HepG2 (cell line): ENCODE data around the gene TRPV4. TPM values are rescaled to one million over a fixed set of nuclear protein-coding genes. Genes with fewer than 3 reads are reported as not detected.

Experiments
- ARHGAP35 ChIP-seq: sonication (generic); formaldehyde crosslinking; IDR thresholded peaks from 2 replicates; pipeline ENCODE4 v1.9.0; 2022; ENCODE audit warnings: mild to moderate bottlenecking, inconsistent platforms, moderate library complexity, missing genetic modification reagents, borderline replicate concordance
- ATM ChIP-seq: fragments of 450-650 bp; IDR thresholded peaks from 2 replicates; pipeline ENCODE4 v1.7.1; 2017; ENCODE audit warnings: mild to moderate bottlenecking, borderline replicate concordance
- FOXM1 ChIP-seq: sonication (generic); formaldehyde crosslinking; IDR thresholded peaks from 2 replicates; pipeline ENCODE4 v1.5.0; 2020; ENCODE audit warnings: missing genetic modification reagents
- GFI1 ChIP-seq: sonication (generic); formaldehyde crosslinking; IDR thresholded peaks from 2 replicates; pipeline ENCODE4 v1.5.0; 2020; ENCODE audit warnings: missing genetic modification reagents, mild to moderate bottlenecking, borderline replicate concordance
- IKZF4 ChIP-seq: sonication (generic); formaldehyde crosslinking; IDR thresholded peaks from 2 replicates; pipeline ENCODE4 v1.5.1; 2020; ENCODE audit warnings: borderline replicate concordance, mild to moderate bottlenecking, low read depth, missing genetic modification reagents; ENCODE audit errors: not compliant biosample characterization
- NPAS2 ChIP-seq: sonication (generic); formaldehyde crosslinking; IDR thresholded peaks from 2 replicates; pipeline ENCODE4 v1.8.0; 2022; ENCODE audit warnings: mild to moderate bottlenecking, missing genetic modification reagents, borderline replicate concordance
- NR2F1 ChIP-seq, 2 experiments: fragments of 450-650 bp in 1 of 2; formaldehyde crosslinking in 1 of 2; IDR thresholded peaks; 2 replicates each; pipeline versions ENCODE4 v1.5.0 to v1.6.1; 2016 to 2020; ENCODE audit warnings: mild to moderate bottlenecking in 1 of 2, missing compliant biosample characterization in 1 of 2, missing genetic modification reagents in 1 of 2, moderate library complexity in 1 of 2
- NR2F6 ChIP-seq, 2 experiments: IDR thresholded peaks; 2 replicates each; pipeline ENCODE4 v1.6.1; 2016; ENCODE audit warnings: antibody characterized with exemption in 1 of 2, mild to moderate bottlenecking in 1 of 2
- RAD21 ChIP-seq: fragments of 450-650 bp; formaldehyde crosslinking; IDR thresholded peaks from 2 replicates; pipeline ENCODE4 v1.5.0; 2020; ENCODE audit warnings: mild to moderate bottlenecking
- SSRP1 ChIP-seq: IDR thresholded peaks from 2 replicates; pipeline ENCODE4 v1.6.1; 2016; ENCODE audit warnings: control low read depth
- TERF1 ChIP-seq: sonication (generic); formaldehyde crosslinking; IDR thresholded peaks from 2 replicates; pipeline ENCODE4 v1.8.0; 2022; ENCODE audit warnings: mild to moderate bottlenecking, missing genetic modification reagents, moderate library complexity
- THRA ChIP-seq: sonication (generic); formaldehyde crosslinking; IDR thresholded peaks from 2 replicates; pipeline ENCODE4 v1.4.0; 2020; ENCODE audit warnings: missing genetic modification reagents, borderline replicate concordance
- ZBTB40 ChIP-seq, 2 experiments: fragments of 450-650 bp in 1 of 2; sonication (generic) in 1 of 2; formaldehyde crosslinking in 1 of 2; IDR thresholded peaks; 2 replicates each; pipeline versions ENCODE4 v1.6.1 to v1.8.0; 2016 to 2022; ENCODE audit warnings: antibody characterized with exemption in 1 of 2, mild to moderate bottlenecking in 1 of 2, missing genetic modification reagents in 1 of 2
- ZFP82 ChIP-seq: sonication (generic); formaldehyde crosslinking; IDR thresholded peaks from 2 replicates; pipeline ENCODE4 v1.5.1; 2020; ENCODE audit warnings: mild to moderate bottlenecking, missing genetic modification reagents, borderline replicate concordance
- ZNF598 ChIP-seq: sonication (generic); formaldehyde crosslinking; IDR thresholded peaks from 2 replicates; pipeline ENCODE4 v1.5.1; 2020; ENCODE audit warnings: mild to moderate bottlenecking, missing genetic modification reagents, borderline replicate concordance
- ZNF740 ChIP-seq: sonication (generic); formaldehyde crosslinking; IDR thresholded peaks from 2 replicates; pipeline ENCODE4 v1.4.0; 2020; ENCODE audit warnings: missing genetic modification reagents
- polyA plus RNA-seq, 8 experiments: library from polyadenylated mRNA; depleted of rRNA in 3 of 8; stranded (reverse) in 7 of 8; unstranded in 1 of 8; fragments of >200 nt; fragmentation: Illumina TruSeq in 4 of 8; extraction: Trizol in 4 of 8; gene quantifications; 2 replicates each; pipeline versions ENCODE4 v1.2.1 to v1.2.3, GENCODE V29; 2011 to 2016; ENCODE audit warnings: low read depth in 4 of 8, missing spikeins in 1 of 8, mixed read lengths in 1 of 8; ENCODE audit not compliant: insufficient read depth in 1 of 8
- total RNA-seq, 5 experiments: library from RNA; depleted of rRNA; stranded (reverse); fragments of >200 nt; fragmentation: Illumina TruSeq; extraction: Trizol; gene quantifications; 2 replicates each; pipeline ENCODE4 v1.2.3, GENCODE V29; 2016; ENCODE audit warnings: low read depth in 1 of 5

Gene TRPV4
- total and polyA plus RNA-seq, 2 of the 13 experiments (the other 11 are each of a cell fraction or from before 2014, with no cell fraction given) = 0.66 to 4.7 TPM

- no peak for TF ChIP-seq ZBTB40 (IDR thresholded peaks at IDR 0.05)
- TF ChIP-seq ZBTB40 (CRISPR knock-in tag; IDR thresholded peaks at IDR 0.05) = no peak
- no peak for TF ChIP-seq ARHGAP35 (CRISPR knock-in tag)
- no peak for TF ChIP-seq NR2F6 (IDR thresholded peaks at IDR 0.05)
- no peak for TF ChIP-seq NR2F6 (CRISPR knock-in tag; IDR thresholded peaks at IDR 0.05)
- TF ChIP-seq GFI1 (CRISPR knock-in tag) = peak; percentile 7; the same call in 1 of the 2 replicates
- TF ChIP-seq SSRP1 (CRISPR knock-in tag) = no peak
- no peak for TF ChIP-seq ATM
- no peak for TF ChIP-seq NR2F1 (CRISPR knock-in tag; IDR thresholded peaks at IDR 0.05)
- no peak for TF ChIP-seq TERF1 (CRISPR knock-in tag)
- TF ChIP-seq FOXM1 (CRISPR knock-in tag) = no peak
- TF ChIP-seq THRA = no peak
- TF ChIP-seq NPAS2 = no peak
- TF ChIP-seq ZFP82 = no peak
- no peak for TF ChIP-seq IKZF4 (CRISPR knock-in tag)
- no peak for TF ChIP-seq RAD21 (CRISPR knock-in tag)
- no peak for TF ChIP-seq ZNF598 (CRISPR knock-in tag)
- TF ChIP-seq ZNF740 (CRISPR knock-in tag) = no peak
Measured at GRCh38 chr12:109736552-109737108, 96.6 kb downstream of the TRPV4 start (continued).
